ENCODE data around the gene WDR47.

Gene WDR47

GRCh38 chr1:109050228-109050995 lies 8.5 kb upstream of the WDR47 start:
- Histone ChIP-seq H4K20me1 (ENCODE audit: insufficient read depth, low read length) (no peaks in the 10 kb centered on the region), H3K4me2 (ENCODE audit: low read depth, low read length) (no peak overlapping the region), H3K27ac (ENCODE audit: low read length) (no peak overlapping the region), H3F3A (ENCODE audit: insufficient read depth, low read length) (no peaks in the 10 kb centered on the region), H3K79me2 (ENCODE audit: low read length) (no peaks in the 10 kb centered on the region), H3K9me2 (replicated peaks; ENCODE audit: insufficient read depth, low read length) (no peaks in the 10 kb centered on the region), H3K9me3 (replicated peaks; ENCODE audit: insufficient read depth, low read length) (no peaks in the 10 kb centered on the region), H3K36me3 (replicated peaks; ENCODE audit: insufficient read depth, low read length) (no peaks in the 10 kb centered on the region), H3K4me1 (ENCODE audit: low read length) (no peaks in the 10 kb centered on the region), H3K4me3 (ENCODE audit: low read length) (no peak overlapping the region), H3K9ac (ENCODE audit: low read length) (no peak overlapping the region), H2AFZ (ENCODE audit: low read length) (no peak overlapping the region), H3K27me3 (replicated peaks; ENCODE audit: insufficient read depth, low read length) (no peaks in the 10 kb centered on the region)
- TF ChIP-seq EZH2 (optimal IDR thresholded peaks at IDR 0.05; ENCODE audit: low read depth, low read length) (no peak), CTCF (IDR thresholded peaks at IDR 0.05; ENCODE audit: low read length) (no peak), EZH2phosphoT487 (IDR thresholded peaks at IDR 0.05; ENCODE audit: low read length) (no peak)
- DNase-seq = no peak

GRCh38 chr1:109048335-109048734 lies 6.4 kb upstream of the WDR47 start:
- TF ChIP-seq CTCF (IDR thresholded peaks at IDR 0.05; ENCODE audit: low read length) (no peak), EZH2 (optimal IDR thresholded peaks at IDR 0.05; ENCODE audit: low read depth, low read length) (no peak), EZH2phosphoT487 (IDR thresholded peaks at IDR 0.05; ENCODE audit: low read length) (no peak)
- no peak overlapping the region for H3K4me2 ChIP-seq (ENCODE audit: low read depth, low read length)
- no peak overlapping the region for H3K27ac ChIP-seq (ENCODE audit: low read length)

GRCh38 chr1:109047339-109047738 lies 5.4 kb upstream of the WDR47 start:
- Histone ChIP-seq H3K4me3 (ENCODE audit: low read length) (no peak overlapping the region), H2AFZ (ENCODE audit: low read length) (no peak overlapping the region), H3K4me1 (ENCODE audit: low read length) (no peaks in the 10 kb centered on the region), H3K9me3 (replicated peaks; ENCODE audit: insufficient read depth, low read length) (no peaks in the 10 kb centered on the region), H3K9me2 (replicated peaks; ENCODE audit: insufficient read depth, low read length) (no peaks in the 10 kb centered on the region), H3K27me3 (replicated peaks; ENCODE audit: insufficient read depth, low read length) (no peaks in the 10 kb centered on the region), H3K36me3 (replicated peaks; ENCODE audit: insufficient read depth, low read length) (no peaks in the 10 kb centered on the region), H3F3A (ENCODE audit: insufficient read depth, low read length) (no peaks in the 10 kb centered on the region), H3K4me2 (ENCODE audit: low read depth, low read length) (no peak overlapping the region), H4K20me1 (ENCODE audit: insufficient read depth, low read length) (no peaks in the 10 kb centered on the region), H3K79me2 (ENCODE audit: low read length) (no peaks in the 10 kb centered on the region), H3K9ac (ENCODE audit: low read length) (no peak overlapping the region), H3K27ac (ENCODE audit: low read length) (no peak overlapping the region)
- DNase-seq = no peak
- TF ChIP-seq EZH2phosphoT487 (IDR thresholded peaks at IDR 0.05; ENCODE audit: low read length) = no peak
- TF ChIP-seq EZH2 (optimal IDR thresholded peaks at IDR 0.05; ENCODE audit: low read depth, low read length) = no peak
- TF ChIP-seq CTCF (IDR thresholded peaks at IDR 0.05; ENCODE audit: low read length) = no peak

More at GRCh38 chr1:109048335-109048734, 6.4 kb upstream of the WDR47 start:
- no peak overlapping the region for H2AFZ ChIP-seq (ENCODE audit: low read length)
- H3K79me2 ChIP-seq (ENCODE audit: low read length) = no peaks in the 10 kb centered on the region
- no peak for DNase-seq
- no peaks in the 10 kb centered on the region for H3K4me1 ChIP-seq (ENCODE audit: low read length)
- H3K9me3 ChIP-seq (replicated peaks; ENCODE audit: insufficient read depth, low read length) = no peaks in the 10 kb centered on the region
- no peaks in the 10 kb centered on the region for H3K36me3 ChIP-seq (replicated peaks; ENCODE audit: insufficient read depth, low read length)
- H4K20me1 ChIP-seq (ENCODE audit: insufficient read depth, low read length) = no peaks in the 10 kb centered on the region
- no peaks in the 10 kb centered on the region for H3K9me2 ChIP-seq (replicated peaks; ENCODE audit: insufficient read depth, low read length)
- H3K9ac ChIP-seq (ENCODE audit: low read length) = no peak overlapping the region
- no peaks in the 10 kb centered on the region for H3K27me3 ChIP-seq (replicated peaks; ENCODE audit: insufficient read depth, low read length)
- H3K4me3 ChIP-seq (ENCODE audit: low read length) = no peak overlapping the region
- H3F3A ChIP-seq (ENCODE audit: insufficient read depth, low read length) = no peaks in the 10 kb centered on the region
